ENCODE results near the gene UBTF. TPM values are rescaled to one million over a fixed set of nuclear protein-coding genes. Genes with fewer than 3 reads are reported as not detected.

UBTF gene
- total RNA-seq, 1 experiment from 2014 or later, result 114 TPM

- H3K9me3 ChIP-seq (ENCODE audit: low read depth, low read length, poor library complexity, severe bottlenecking), result no peaks in the 10 kb centered on the region
- CTCF ChIA-PET, result no interaction called here
- no TSS peak for BruUV-seq (replicated peaks)
- POLR2A ChIA-PET (ENCODE audit: low non-redundant PET), result no interaction called here
- TF ChIP-seq EZH2 (IDR thresholded peaks at IDR 0.05; ENCODE audit: borderline replicate concordance, low read depth, low read length, poor library complexity, severe bottlenecking) (no peak), CTCF (conservative IDR thresholded peaks at IDR 0.05; ENCODE audit: low read depth, low read length) (no peak)
- H3K36me3 ChIP-seq (ENCODE audit: insufficient read depth, low read length, poor library complexity, severe bottlenecking), result peaks cover 58% of the 10 kb centered on the region
- peaks cover 7% of the 10 kb centered on the region for H3K4me1 ChIP-seq (ENCODE audit: insufficient read depth, low read length, poor library complexity, severe bottlenecking)
- no peak overlapping the region for H3K27ac ChIP-seq (ENCODE audit: low read depth, low read length, poor library complexity, severe bottlenecking)
- intact Hi-C loops (cut with micrococcal nuclease; ENCODE audit: unreplicated experiment), result loop anchor here (5.0 kb wide), 1 partner anchor 135 kb away; the partner anchor contains the start of gene GRN
- no peak overlapping the region for H3K4me3 ChIP-seq (ENCODE audit: low read depth, low read length, poor library complexity, severe bottlenecking)
- no peak for DNase-seq (ENCODE audit: low spot score)
- H3K27me3 ChIP-seq (replicated peaks; ENCODE audit: insufficient read depth, low read depth, low read length, poor library complexity), result no peaks in the 10 kb centered on the region
These were observed 6.7 kb downstream of the UBTF start for GRCh38 chr17:44212507-44213402.

- intact Hi-C loops (cut with micrococcal nuclease; ENCODE audit: unreplicated experiment), result loop anchor here (5.0 kb wide), 1 partner anchor 136 kb away; the partner anchor contains the start of gene GRN
- no TSS peak for BruUV-seq (replicated peaks)
- no peak for DNase-seq (ENCODE audit: low spot score)
- ChIA-PET POLR2A (ENCODE audit: low non-redundant PET) (no interaction called here), CTCF (interaction anchor here (1.5 kb wide), 1 partner anchor 134 kb away, joined by 3 read pairs; no protein-coding TSS in a partner anchor)
- Histone ChIP-seq H3K36me3 (ENCODE audit: insufficient read depth, low read length, poor library complexity, severe bottlenecking) (peaks cover 63% of the 10 kb centered on the region), H3K4me3 (ENCODE audit: low read depth, low read length, poor library complexity, severe bottlenecking) (no peak overlapping the region), H3K4me1 (ENCODE audit: insufficient read depth, low read length, poor library complexity, severe bottlenecking) (no peaks in the 10 kb centered on the region), H3K9me3 (ENCODE audit: low read depth, low read length, poor library complexity, severe bottlenecking) (no peaks in the 10 kb centered on the region), H3K27ac (ENCODE audit: low read depth, low read length, poor library complexity, severe bottlenecking) (no peak overlapping the region), H3K27me3 (replicated peaks; ENCODE audit: insufficient read depth, low read depth, low read length, poor library complexity) (no peaks in the 10 kb centered on the region)
- TF ChIP-seq CTCF (conservative IDR thresholded peaks at IDR 0.05; ENCODE audit: low read depth, low read length) (no peak), EZH2 (IDR thresholded peaks at IDR 0.05; ENCODE audit: borderline replicate concordance, low read depth, low read length, poor library complexity, severe bottlenecking) (no peak)
These were observed 7.9 kb downstream of the UBTF start for GRCh38 chr17:44211281-44212265.

Measured in A673 (cell line).